K562 (cell line): ENCODE measurements around the gene RHOT1. TPM values are rescaled to one million over a fixed set of nuclear protein-coding genes. Genes with fewer than 3 reads are reported as not detected.
A peak's percentile ranks its signal among the peaks of the same experiment; 100 is the strongest.

Source experiments
- DIDO1 ChIP-seq: fragments of 450-650 bp; IDR thresholded peaks from 2 replicates; pipeline ENCODE4 v1.6.1; 2016; ENCODE audit warnings: low read depth, missing biosample characterization, missing genetic modification characterization
- EGR1 ChIP-seq: fragments of 450-650 bp; conservative IDR thresholded peaks from 2 replicates; pipeline ENCODE4 v1.6.1; 2017; ENCODE audit warnings: mild to moderate bottlenecking
- ESRRA ChIP-seq: fragments of 450-650 bp; IDR thresholded peaks from 2 replicates; pipeline ENCODE4 v1.6.1; 2014; ENCODE audit warnings: low read depth, mild to moderate bottlenecking, moderate library complexity, borderline replicate concordance
- ID3 ChIP-seq, 2 experiments: fragments of 250-450 bp in 1 of 2; fragments of 450-650 bp in 1 of 2; sonication (Bioruptor Pico) in 1 of 2; IDR thresholded peaks; 2 replicates each; pipeline versions ENCODE4 v1.6.1 to v1.8.0; 2016 to 2021; ENCODE audit warnings: mild to moderate bottlenecking in 2 of 2, moderate library complexity in 2 of 2, missing compliant biosample characterization in 1 of 2, missing genetic modification characterization in 1 of 2
- KAT8 ChIP-seq: fragments of 450-650 bp; IDR thresholded peaks from 2 replicates; pipeline ENCODE4 v1.6.1; 2016; ENCODE audit warnings: low read depth, mild to moderate bottlenecking
- KLF16 ChIP-seq: IDR thresholded peaks from 2 replicates; pipeline ENCODE4 v1.6.1; 2016; ENCODE audit warnings: antibody characterized with exemption
- MCM2 ChIP-seq: fragments of 450-650 bp; IDR thresholded peaks from 2 replicates; pipeline ENCODE4 v1.6.1; 2017; ENCODE audit warnings: low read depth, mild to moderate bottlenecking
- MLLT1 ChIP-seq, 2 experiments: fragments of 450-650 bp; IDR thresholded peaks; 2 replicates each; pipeline ENCODE4 v1.6.1; 2016
- MTA1 ChIP-seq: fragments of 450-650 bp; IDR thresholded peaks from 2 replicates; pipeline ENCODE4 v1.6.1; 2017; ENCODE audit warnings: borderline replicate concordance
- MTF1 ChIP-seq: fragments of 250-450 bp; sonication (Bioruptor Pico); IDR thresholded peaks from 2 replicates; pipeline ENCODE4 v1.9.0; 2021; ENCODE audit warnings: moderate library complexity, mild to moderate bottlenecking, inconsistent platforms, borderline replicate concordance
- NFRKB ChIP-seq: fragments of 450-650 bp; IDR thresholded peaks from 2 replicates; pipeline ENCODE4 v1.6.1; 2016; ENCODE audit warnings: low read depth
- PHF20 ChIP-seq: fragments of 450-650 bp; IDR thresholded peaks from 2 replicates; pipeline ENCODE4 v1.6.1; 2018; ENCODE audit not compliant: partially characterized antibody
- PHTF2 ChIP-seq: fragments of 250-450 bp; sonication (Bioruptor Pico); IDR thresholded peaks from 2 replicates; pipeline ENCODE4 v1.5.0; 2021; ENCODE audit warnings: mild to moderate bottlenecking
- REST ChIP-seq, 2 experiments: fragments of 450-650 bp; formaldehyde crosslinking in 1 of 2; IDR thresholded peaks; 2 replicates each; pipeline versions ENCODE4 v1.4.0 to v1.6.1; 2014 to 2020; ENCODE audit warnings: mild to moderate bottlenecking in 2 of 2, borderline replicate concordance in 1 of 2, low read depth in 1 of 2
- TRIM28 ChIP-seq: fragments of 450-650 bp; IDR thresholded peaks from 2 replicates; pipeline ENCODE4 v1.6.1; 2017
- ZFP36 ChIP-seq: fragments of 150-350 bp; IDR thresholded peaks from 2 replicates; pipeline ENCODE4 v1.6.1; 2018; ENCODE audit warnings: low read length, low read depth; ENCODE audit not compliant: partially characterized antibody
- ZNF124 ChIP-seq: sonication (generic); formaldehyde crosslinking; IDR thresholded peaks from 2 replicates; pipeline ENCODE4 v1.8.1; 2022; ENCODE audit warnings: missing genetic modification reagents
- ZNF165 ChIP-seq: fragments of 250-450 bp; sonication (Bioruptor Pico); IDR thresholded peaks from 2 replicates; pipeline ENCODE4 v1.4.0; 2020; ENCODE audit warnings: borderline replicate concordance
- ZNF707 ChIP-seq: fragments of 250-450 bp; sonication (Bioruptor Pico); conservative IDR thresholded peaks from 2 replicates; pipeline ENCODE4 v1.8.0; 2022; ENCODE audit warnings: inconsistent platforms, mild to moderate bottlenecking, moderate library complexity
- ZNF785 ChIP-seq: fragments of 250-450 bp; sonication (Bioruptor Pico); IDR thresholded peaks from 2 replicates; pipeline ENCODE4 v1.4.0; 2020; ENCODE audit warnings: mild to moderate bottlenecking
- polyA plus RNA-seq, 8 experiments: library from polyadenylated mRNA; depleted of rRNA in 4 of 8; stranded (reverse) in 5 of 8; unstranded in 3 of 8; fragments of >200 nt; fragmentation: Nextera tagmentation in 2 of 8; fragmentation: Illumina TruSeq in 1 of 8; extraction: Ambion mirVana in 2 of 8; extraction: Trizol in 1 of 8; gene quantifications; 2 replicates each; pipeline versions ENCODE4 v1.2.1 to v1.2.3, GENCODE V29; 2011 to 2014; ENCODE audit warnings: inconsistent platforms in 1 of 8, missing spikeins in 1 of 8
- total RNA-seq, 7 experiments: library from RNA; depleted of rRNA in 6 of 7; stranded (reverse); fragments of >200 nt in 6 of 7; fragmentation: Illumina TruSeq in 2 of 7; extraction: Trizol in 2 of 7; gene quantifications; 2 replicates each; pipeline versions ENCODE4 v1.2.1 to v1.2.3, GENCODE V29; 2011 to 2021; ENCODE audit warnings: low replicate concordance in 1 of 7

RHOT1 gene
- total and polyA plus RNA-seq, 9 of the 15 experiments (the other 6 are each of a cell fraction or from before 2014, with no cell fraction given), result 23.0 to 101 (median 32.2) TPM

GRCh38 chr17:32142857-32143526 is 690 bp downstream of the RHOT1 start (continued):
- TF ChIP-seq REST (IDR thresholded peaks at IDR 0.05; ENCODE audit: borderline replicate concordance), result no peak; the same call in 1 of the 2 replicates
- TF ChIP-seq REST (CRISPR knock-in tag; IDR thresholded peaks at IDR 0.05; ENCODE audit: low read depth), result no peak
- TF ChIP-seq TRIM28, result peak; percentile 84
- TF ChIP-seq ZFP36, result peak; percentile 1
- peak; percentile 94 for TF ChIP-seq NFRKB
- TF ChIP-seq PHF20, result no peak
- TF ChIP-seq ZNF124 (CRISPR knock-in tag), result no peak
- no peak for TF ChIP-seq MTF1 (CRISPR knock-in tag)
- TF ChIP-seq MTA1, result peak; percentile 71; the same call in 1 of the 2 replicates
- peak; percentile 84 to 91 for TF ChIP-seq MLLT1 (IDR thresholded peaks at IDR 0.05)
- TF ChIP-seq EGR1, result no peak; the same call in 1 of the 2 replicates
- TF ChIP-seq KAT8, result no peak
- peak; percentile 81 for TF ChIP-seq ESRRA
- TF ChIP-seq ZNF165 (CRISPR knock-in tag), result no peak
- no peak for TF ChIP-seq PHTF2 (CRISPR knock-in tag)
- no peak for TF ChIP-seq ID3 (CRISPR knock-in tag; IDR thresholded peaks at IDR 0.05)
- TF ChIP-seq ID3 (tag; IDR thresholded peaks at IDR 0.05), result peak; percentile 65; the same call in 1 of the 2 replicates
- no peak for TF ChIP-seq DIDO1
- peak; percentile 87 for TF ChIP-seq KLF16
- TF ChIP-seq ZNF785 (CRISPR knock-in tag), result no peak
- TF ChIP-seq ZNF707 (CRISPR knock-in tag), result no peak
- TF ChIP-seq MCM2, result no peak
